GM12873 (cell line): ENCODE results near the gene LRTM1.

Experiments used
- CTCF ChIP-seq: IDR thresholded peaks from 2 replicates; pipeline ENCODE4 v1.5.1; 2012; ENCODE audit warnings: low read depth, mild to moderate bottlenecking, moderate library complexity, low read length, control low read depth; ENCODE audit not compliant: insufficient read depth; ENCODE audit errors: missing control alignments

The LRTM1 gene

GRCh38 chr3:54870423-54870822 is 57.4 kb downstream of the LRTM1 start:
- TF ChIP-seq CTCF = peak; percentile 14
